NCI-H1417 (cell line): ENCODE data around the gene APOF.
A peak's percentile ranks its signal among the peaks of the same experiment; 100 is the strongest.
"Not testable (repeated sequence)": the region's sequence is repeated elsewhere in the genome, so short reads cannot be mapped to it uniquely, and the experiment has no call there.

Experiments used
- DNase-seq, 3 experiments: peaks; one replicate each; lab custom pipeline; 2025; lab: John Stamatoyannopoulos, UW

The APOF gene

GRCh38 chr12:56332512-56333196, 30.0 kb downstream of the APOF start:
- DNase-seq = no peak

GRCh38 chr12:56330936-56331490, 31.6 kb downstream of the APOF start:
- no peak for DNase-seq

GRCh38 chr12:56326533-56326932, 36.1 kb downstream of the APOF start:
- no peak for DNase-seq

GRCh38 chr12:56326126-56326525, 36.5 kb downstream of the APOF start:
- DNase-seq = no peak

- DNase-seq = no peak
Observed at GRCh38 chr12:56324206-56324605, 38.5 kb downstream of the APOF start.

- DNase-seq = not testable (repeated sequence)
Observed at GRCh38 chr12:56321610-56322009, 41.0 kb downstream of the APOF start.

GRCh38 chr12:56321027-56321426, 41.6 kb downstream of the APOF start:
- no peak for DNase-seq

GRCh38 chr12:56317675-56318074, 45.0 kb downstream of the APOF start:
- DNase-seq = no peak

- peak; percentile 98 to 99 (median 98) for DNase-seq
Observed at GRCh38 chr12:56315622-56316473, 46.8 kb downstream of the APOF start, which contains the start of gene CNPY2. Gene CNPY2, minus strand, starts transcription at chr12:56315988. Its CDS starts 771 bp downstream, at chr12:56315217.

GRCh38 chr12:56315249-56315621, 47.4 kb downstream of the APOF start:
- peak in 1 of 3 experiments; percentile 69 for DNase-seq

GRCh38 chr12:56311003-56311402, 51.7 kb downstream of the APOF start:
- DNase-seq = no peak
